ENCODE measurements around the gene TACR3.
"Not testable (repeated sequence)": the region's sequence is repeated elsewhere in the genome, so short reads cannot be mapped to it uniquely, and the experiment has no call there.

The TACR3 gene

GRCh38 chr4:103719830-103720207, at the start of gene TACR3:
Gene TACR3 (minus strand): TSS chr4:103719985. CDS start chr4:103719675, 310 bp downstream.
- no peak for DNase-seq (ENCODE audit: low read depth in 2 of 2)

GRCh38 chr4:103757631-103758030, 37.8 kb upstream of the TACR3 start:
- no peak for DNase-seq (ENCODE audit: low read depth in 2 of 2)

- DNase-seq (ENCODE audit: low read depth in 2 of 2) = no peak
Observed at GRCh38 chr4:103756741-103757140, 37.0 kb upstream of the TACR3 start.

- DNase-seq (ENCODE audit: low read depth in 2 of 2) = no peak
Observed at GRCh38 chr4:103754844-103755243, 35.1 kb upstream of the TACR3 start.

GRCh38 chr4:103753868-103754653, 34.3 kb upstream of the TACR3 start:
- no peak for DNase-seq (ENCODE audit: low read depth in 2 of 2)

GRCh38 chr4:103723150-103723549, 3.4 kb upstream of the TACR3 start:
- DNase-seq (ENCODE audit: low read depth in 2 of 2) = not testable (repeated sequence)

GRCh38 chr4:103721251-103721650, 1.5 kb upstream of the TACR3 start:
- DNase-seq (ENCODE audit: low read depth in 2 of 2) = no peak

GRCh38 chr4:103720661-103721060, 876 bp upstream of the TACR3 start:
- no peak for DNase-seq (ENCODE audit: low read depth in 2 of 2)

GRCh38 chr4:103719105-103719829, 518 bp downstream of the TACR3 start:
- no peak for DNase-seq (ENCODE audit: low read depth in 2 of 2)

GRCh38 chr4:103692615-103693014, 27.2 kb downstream of the TACR3 start:
- no peak for DNase-seq (ENCODE audit: low read depth in 2 of 2)

- DNase-seq (ENCODE audit: low read depth in 2 of 2) = no peak
Observed at GRCh38 chr4:103673983-103674382, 45.8 kb downstream of the TACR3 start.

- DNase-seq (ENCODE audit: low read depth in 2 of 2) = not testable (repeated sequence)
Observed at GRCh38 chr4:103666764-103667163, 53.0 kb downstream of the TACR3 start.

GRCh38 chr4:103664436-103665075, 55.2 kb downstream of the TACR3 start:
- DNase-seq (ENCODE audit: low read depth in 2 of 2) = no peak

GRCh38 chr4:103648541-103648940, 71.2 kb downstream of the TACR3 start:
- no peak for DNase-seq (ENCODE audit: low read depth in 2 of 2)

GRCh38 chr4:103645991-103646390, 73.8 kb downstream of the TACR3 start:
- DNase-seq (ENCODE audit: low read depth in 2 of 2) = no peak

GRCh38 chr4:103634236-103634635, 85.5 kb downstream of the TACR3 start:
- DNase-seq (ENCODE audit: low read depth in 2 of 2) = no peak

- no peak for DNase-seq (ENCODE audit: low read depth in 2 of 2)
Observed at GRCh38 chr4:103626296-103626695, 93.5 kb downstream of the TACR3 start.

GRCh38 chr4:103591841-103592240, 127.9 kb downstream of the TACR3 start:
- no peak for DNase-seq (ENCODE audit: low read depth in 2 of 2)

- no peak for DNase-seq (ENCODE audit: low read depth in 2 of 2)
Observed at GRCh38 chr4:103567591-103567990, 152.2 kb downstream of the TACR3 start.

GRCh38 chr4:103559178-103559577, 160.6 kb downstream of the TACR3 start:
- not testable (repeated sequence) for DNase-seq (ENCODE audit: low read depth in 2 of 2)

All from stimulated activated CD4-positive, alpha-beta T cell treated with anti-CD3 and anti-CD28 coated beads, Interleukin-1b, Interleukin-23, amount 100 ng/mL, for 4 hours (primary cell).